ENCODE results near the gene ANKMY1. TPM values are rescaled to one million over a fixed set of nuclear protein-coding genes. Genes with fewer than 3 reads are reported as not detected.
"Not testable (repeated sequence)": the region's sequence is repeated elsewhere in the genome, so short reads cannot be mapped to it uniquely, and the experiment has no call there.

Gene ANKMY1
- total RNA-seq, 1 donor from 2014 or later: 28.5 TPM

DNA sequence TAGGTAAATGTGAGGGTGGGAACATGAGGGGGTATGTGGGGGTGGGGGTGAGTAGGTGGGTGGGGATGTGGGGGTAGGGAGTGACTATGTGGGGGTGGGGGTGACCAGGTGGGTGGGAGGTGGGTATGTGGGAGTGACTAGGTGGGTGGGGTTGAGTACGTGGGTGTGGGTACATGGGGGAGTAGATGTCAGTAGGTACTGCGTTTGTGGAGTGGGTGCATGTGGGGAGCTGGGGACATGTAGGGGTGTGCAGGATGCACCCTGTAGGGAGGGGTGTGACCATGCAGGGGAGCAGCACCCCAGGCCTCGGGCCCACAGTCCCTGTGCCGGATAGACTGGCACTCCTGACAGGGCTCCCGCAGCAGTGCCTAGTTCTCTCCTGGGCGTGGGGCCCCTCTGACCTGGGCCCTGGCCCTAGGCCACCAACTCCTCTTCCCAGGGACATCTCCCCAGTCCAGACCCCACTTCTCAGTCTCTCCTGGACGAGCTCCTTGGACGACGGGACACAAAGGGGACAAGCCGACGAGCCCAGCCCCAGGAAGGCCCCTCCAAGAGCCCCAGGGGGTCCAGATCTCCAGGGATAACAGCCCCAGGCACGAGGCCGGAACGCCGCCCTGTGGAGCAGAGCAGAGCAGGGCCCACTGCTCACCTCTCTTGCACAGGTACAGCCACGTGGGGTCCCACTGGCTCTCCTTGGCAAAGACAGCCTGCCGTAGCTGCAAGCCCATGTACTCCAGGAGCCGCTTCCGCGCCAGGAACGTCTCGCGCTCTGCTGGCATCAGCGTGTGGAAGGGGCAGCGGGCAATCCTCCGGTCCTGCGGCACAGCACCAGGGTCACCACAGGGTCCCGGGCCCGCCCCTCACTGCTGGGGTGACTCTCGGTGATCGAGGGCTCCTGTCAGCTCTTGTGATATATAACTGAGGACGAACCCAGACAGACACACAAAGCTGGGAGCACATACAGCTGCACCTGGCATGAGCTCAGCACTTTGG is 58.2 kb downstream of the ANKMY1 start:
- TF ChIP-seq, protein P1, sequence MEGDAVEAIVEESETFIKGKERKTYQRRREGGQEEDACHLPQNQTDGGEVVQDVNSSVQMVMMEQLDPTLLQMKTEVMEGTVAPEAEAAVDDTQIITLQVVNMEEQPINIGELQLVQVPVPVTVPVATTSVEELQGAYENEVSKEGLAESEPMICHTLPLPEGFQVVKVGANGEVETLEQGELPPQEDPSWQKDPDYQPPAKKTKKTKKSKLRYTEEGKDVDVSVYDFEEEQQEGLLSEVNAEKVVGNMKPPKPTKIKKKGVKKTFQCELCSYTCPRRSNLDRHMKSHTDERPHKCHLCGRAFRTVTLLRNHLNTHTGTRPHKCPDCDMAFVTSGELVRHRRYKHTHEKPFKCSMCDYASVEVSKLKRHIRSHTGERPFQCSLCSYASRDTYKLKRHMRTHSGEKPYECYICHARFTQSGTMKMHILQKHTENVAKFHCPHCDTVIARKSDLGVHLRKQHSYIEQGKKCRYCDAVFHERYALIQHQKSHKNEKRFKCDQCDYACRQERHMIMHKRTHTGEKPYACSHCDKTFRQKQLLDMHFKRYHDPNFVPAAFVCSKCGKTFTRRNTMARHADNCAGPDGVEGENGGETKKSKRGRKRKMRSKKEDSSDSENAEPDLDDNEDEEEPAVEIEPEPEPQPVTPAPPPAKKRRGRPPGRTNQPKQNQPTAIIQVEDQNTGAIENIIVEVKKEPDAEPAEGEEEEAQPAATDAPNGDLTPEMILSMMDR (IDR thresholded peaks at IDR 0.05): no peak
- peaks cover 22% of the 10 kb centered on the region for H3K36me3 Mint-ChIP-seq (ENCODE audit: unreplicated experiment)
- H3K4me3 Mint-ChIP-seq (ENCODE audit: unreplicated experiment): no peak overlapping the region
- H3K27ac Mint-ChIP-seq (ENCODE audit: unreplicated experiment): no peak overlapping the region
- peaks cover 5% of the 10 kb centered on the region for H3K9me3 Mint-ChIP-seq (ENCODE audit: unreplicated experiment)
- H3K4me1 Mint-ChIP-seq (ENCODE audit: unreplicated experiment): no peaks in the 10 kb centered on the region
- DNase-seq (ENCODE audit: extremely low spot score, unreplicated experiment): peak; percentile 80
- no peaks in the 10 kb centered on the region for H3K27me3 Mint-ChIP-seq (ENCODE audit: unreplicated experiment)

DNA sequence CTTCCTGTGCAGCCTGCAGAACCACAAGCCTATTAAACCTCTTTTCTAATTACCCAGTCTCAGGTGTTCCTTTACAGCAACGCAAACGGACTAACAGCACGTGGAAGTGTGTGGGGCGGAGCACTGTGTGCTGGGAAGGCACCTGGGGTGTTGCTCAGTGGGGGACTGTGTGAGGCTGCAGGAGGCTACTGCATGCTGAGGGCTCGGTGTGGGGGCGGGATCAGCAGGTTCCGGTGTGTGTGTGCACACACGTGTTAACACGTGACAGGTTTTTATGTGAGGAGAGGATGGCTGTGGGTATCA is 58.9 kb downstream of the ANKMY1 start:
- no peaks in the 10 kb centered on the region for H3K4me1 Mint-ChIP-seq (ENCODE audit: unreplicated experiment)

DNA sequence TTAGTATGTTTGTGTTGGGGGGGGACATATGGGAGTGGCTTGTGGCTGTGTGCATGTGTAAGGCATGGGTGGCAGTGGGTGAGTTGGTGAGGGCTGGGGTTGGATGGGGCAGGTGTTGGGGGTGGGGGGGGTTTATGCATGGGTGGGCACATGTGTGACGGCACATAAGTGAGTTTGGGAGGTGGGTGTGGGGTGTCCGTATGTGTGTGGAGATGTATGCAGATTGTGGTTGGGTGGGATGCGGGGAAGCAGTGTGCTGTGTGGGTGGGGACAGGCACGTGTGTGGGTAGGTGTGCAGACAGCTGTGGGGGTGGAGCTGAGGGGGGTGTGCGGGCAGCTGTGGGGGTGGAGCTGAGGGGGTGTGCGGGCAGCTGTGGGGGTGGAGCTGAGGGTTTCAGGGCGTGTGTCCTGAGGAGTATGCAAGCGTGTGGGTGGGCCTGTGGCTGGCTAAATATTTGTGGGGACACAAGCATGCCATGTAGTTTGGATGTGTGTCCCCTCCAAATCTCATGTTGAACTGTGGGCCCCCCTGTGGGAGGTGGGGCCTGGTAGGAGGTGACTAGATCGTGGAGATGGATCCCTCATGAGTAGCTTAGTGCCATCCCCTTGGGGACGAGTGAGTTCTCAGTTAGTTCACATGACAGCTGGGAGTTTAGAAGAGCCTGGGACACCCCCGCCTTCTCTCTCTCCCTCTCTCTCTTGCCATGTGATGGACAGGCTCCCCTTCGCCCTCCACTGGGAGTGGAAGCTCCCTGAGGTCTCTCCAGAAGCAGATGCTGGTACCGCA is 59.4 kb downstream of the ANKMY1 start:
- peaks cover 7% of the 10 kb centered on the region for H3K9me3 Mint-ChIP-seq (ENCODE audit: unreplicated experiment)
- H3K27ac Mint-ChIP-seq (ENCODE audit: unreplicated experiment): no peak overlapping the region
- H3K4me1 Mint-ChIP-seq (ENCODE audit: unreplicated experiment): no peaks in the 10 kb centered on the region
- DNase-seq (ENCODE audit: extremely low spot score, unreplicated experiment): peak; percentile 44
- no peak overlapping the region for H3K4me3 Mint-ChIP-seq (ENCODE audit: unreplicated experiment)
- no peaks in the 10 kb centered on the region for H3K27me3 Mint-ChIP-seq (ENCODE audit: unreplicated experiment)
- TF ChIP-seq, protein P1 (IDR thresholded peaks at IDR 0.05): no peak
- peaks cover 24% of the 10 kb centered on the region for H3K36me3 Mint-ChIP-seq (ENCODE audit: unreplicated experiment)

More for the DNA sequence above, 58.9 kb downstream of the ANKMY1 start:
- Mint-ChIP-seq H3K27me3 (ENCODE audit: unreplicated experiment) (no peaks in the 10 kb centered on the region), H3K36me3 (ENCODE audit: unreplicated experiment) (peaks cover 22% of the 10 kb centered on the region), H3K4me3 (ENCODE audit: unreplicated experiment) (no peak overlapping the region), H3K27ac (ENCODE audit: unreplicated experiment) (no peak overlapping the region), H3K9me3 (ENCODE audit: unreplicated experiment) (peaks cover 5% of the 10 kb centered on the region)
- TF ChIP-seq, protein P1 (IDR thresholded peaks at IDR 0.05): no peak
- peak; percentile 83 for DNase-seq (ENCODE audit: extremely low spot score, unreplicated experiment)

DNA sequence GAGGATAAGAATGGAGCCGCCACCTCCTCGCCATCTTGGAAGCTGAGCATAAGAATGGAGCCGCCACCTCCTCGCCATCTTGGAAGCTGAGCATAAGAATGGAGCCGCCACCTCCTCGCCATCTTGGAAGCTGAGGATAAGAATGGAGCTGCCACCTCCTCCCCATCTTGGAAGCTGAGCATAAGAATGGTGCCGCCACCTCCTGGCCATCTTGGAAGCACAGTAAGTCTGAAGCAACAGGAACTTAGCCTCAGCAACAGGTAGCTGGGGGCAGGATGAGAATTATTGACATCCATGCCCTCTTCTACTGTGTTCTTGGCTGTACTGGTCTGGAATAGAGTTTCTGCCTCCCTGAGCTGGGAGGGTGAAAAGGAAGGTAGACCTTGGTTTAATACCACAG is 60.7 kb downstream of the ANKMY1 start:
- not testable (repeated sequence) for H3K27ac Mint-ChIP-seq (ENCODE audit: unreplicated experiment); H3K4me3 Mint-ChIP-seq (ENCODE audit: unreplicated experiment); H3K27me3 Mint-ChIP-seq (ENCODE audit: unreplicated experiment); H3K4me1 Mint-ChIP-seq (ENCODE audit: unreplicated experiment)
- Mint-ChIP-seq H3K36me3 (ENCODE audit: unreplicated experiment) (peaks cover 28% of the 10 kb centered on the region), H3K9me3 (ENCODE audit: unreplicated experiment) (peaks cover 13% of the 10 kb centered on the region)
- TF ChIP-seq, protein P1 (IDR thresholded peaks at IDR 0.05): peak; percentile 26
- DNase-seq (ENCODE audit: extremely low spot score, unreplicated experiment): peak; percentile 46

DNA sequence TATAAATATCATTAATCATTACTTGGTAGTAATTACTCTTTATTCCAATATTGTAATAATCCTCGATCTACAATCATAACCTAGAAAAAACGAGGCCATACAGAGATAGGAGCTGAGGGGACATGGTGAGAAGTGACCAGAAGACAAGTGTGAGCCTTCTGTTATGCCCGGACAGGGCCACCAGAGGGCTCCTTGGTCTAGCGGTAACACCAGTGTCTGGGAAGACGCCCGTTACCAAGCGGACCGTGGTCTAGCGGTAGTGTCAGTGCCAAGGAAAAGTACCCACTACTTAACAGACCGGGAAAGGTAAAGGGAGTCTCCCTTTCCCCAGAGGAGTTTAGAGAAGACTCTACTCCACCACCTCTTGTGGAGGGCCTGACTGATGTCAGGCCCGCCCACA is 62.8 kb downstream of the ANKMY1 start:
- not testable (repeated sequence) for H3K4me3 Mint-ChIP-seq (ENCODE audit: unreplicated experiment)

More for the DNA sequence above, 62.8 kb downstream of the ANKMY1 start:
- Mint-ChIP-seq H3K9me3 (ENCODE audit: unreplicated experiment) (peaks cover 31% of the 10 kb centered on the region), H3K36me3 (ENCODE audit: unreplicated experiment) (peaks cover 34% of the 10 kb centered on the region)
- DNase-seq (ENCODE audit: extremely low spot score, unreplicated experiment): peak; percentile 64
- not testable (repeated sequence) for H3K4me1 Mint-ChIP-seq (ENCODE audit: unreplicated experiment); H3K27me3 Mint-ChIP-seq (ENCODE audit: unreplicated experiment); H3K27ac Mint-ChIP-seq (ENCODE audit: unreplicated experiment)
- TF ChIP-seq, protein P1 (IDR thresholded peaks at IDR 0.05): peak; percentile 29

Measured in osteocyte (in vitro differentiated cells).